Neural cell (in vitro differentiated cells): ENCODE data around the gene MED16. TPM values are rescaled to one million over a fixed set of nuclear protein-coding genes. Genes with fewer than 3 reads are reported as not detected.

Experiments used
- H2AFZ ChIP-seq: fragments of 200-600, 300-800 bp; sonication (generic), shearing (Covaris generic); 2 replicates; pipeline ENCODE4 v1.6.0; 2014; ENCODE audit warnings: low read depth, mild to moderate bottlenecking, antibody characterized with exemption, low read length, moderate library complexity
- H3F3A ChIP-seq: fragments of 200-600 bp; shearing (Covaris generic); 2 replicates; pipeline ENCODE4 v1.6.1; 2016; ENCODE audit warnings: mild to moderate bottlenecking, moderate library complexity, mixed read lengths, antibody characterized with exemption, low read length; ENCODE audit not compliant: insufficient read depth, poor library complexity, severe bottlenecking
- H3K27ac ChIP-seq: fragments of 200-600, 300-800 bp; sonication (generic), shearing (Covaris generic); 2 replicates; pipeline ENCODE4 v1.5.1; 2014; ENCODE audit warnings: mild to moderate bottlenecking, low read length, moderate library complexity
- H3K27me3 ChIP-seq: fragments of 300-800, 200-600 bp; sonication (generic), shearing (Covaris generic); 2 replicates; pipeline ENCODE4 v1.6.0; 2014; ENCODE audit warnings: mild to moderate bottlenecking, low read depth, low read length, moderate library complexity; ENCODE audit not compliant: insufficient read depth
- H3K36me3 ChIP-seq: fragments of 300-800, 200-600 bp; sonication (generic), shearing (Covaris generic); 2 replicates; pipeline ENCODE4 v1.5.1; 2014; ENCODE audit warnings: mild to moderate bottlenecking, antibody characterized with exemption, low read length, moderate library complexity; ENCODE audit not compliant: insufficient read depth
- H3K4me2 ChIP-seq: fragments of 300-800, 200-600 bp; sonication (generic), shearing (Covaris generic); 2 replicates; pipeline ENCODE4 v1.6.0; 2014; ENCODE audit warnings: mild to moderate bottlenecking, low read length
- H3K4me3 ChIP-seq: fragments of 300-800, 200-600 bp; sonication (generic), shearing (Covaris generic); 2 replicates; pipeline ENCODE4 v1.5.1; 2014; ENCODE audit warnings: mild to moderate bottlenecking, low read length, moderate library complexity
- H3K79me2 ChIP-seq: fragments of 200-600 bp; shearing (Covaris generic); replicated peaks from 2 replicates; pipeline ENCODE4 v1.6.0; 2014; ENCODE audit warnings: mild to moderate bottlenecking, low read length, moderate library complexity; ENCODE audit not compliant: insufficient read depth
- H3K9ac ChIP-seq: fragments of 300-800, 200-600 bp; sonication (generic), shearing (Covaris generic); 2 replicates; pipeline ENCODE4 v1.6.1; 2016; ENCODE audit warnings: mild to moderate bottlenecking, low read length, mixed read lengths
- H3K9me2 ChIP-seq: fragments of 200-600 bp; shearing (Covaris generic); 2 replicates; pipeline ENCODE4 v1.6.1; 2016; ENCODE audit warnings: mild to moderate bottlenecking, low read length, mixed read lengths; ENCODE audit not compliant: insufficient read depth
- H3K9me3 ChIP-seq: fragments of 200-600, 300-800 bp; sonication (generic), shearing (Covaris generic); 2 replicates; pipeline ENCODE4 v1.6.1; 2016; ENCODE audit warnings: mild to moderate bottlenecking, mixed run types, low read length, moderate library complexity, mixed read lengths
- H4K20me1 ChIP-seq: fragments of 200-600 bp; shearing (Covaris generic); 2 replicates; pipeline ENCODE4 v1.6.1; 2016; ENCODE audit warnings: mild to moderate bottlenecking, mixed run types; ENCODE audit not compliant: insufficient read depth
- CTCF ChIP-seq: fragments of 450-650 bp; IDR thresholded peaks from 2 replicates; pipeline ENCODE4 v1.5.1; 2014; ENCODE audit warnings: antibody characterized with exemption, mild to moderate bottlenecking, moderate library complexity; ENCODE audit not compliant: poor library complexity, severe bottlenecking
- EP300 ChIP-seq: fragments of 450-650 bp; conservative IDR thresholded peaks from 2 replicates; pipeline ENCODE4 v1.6.1; 2014; ENCODE audit warnings: antibody characterized with exemption, mild to moderate bottlenecking, moderate library complexity; ENCODE audit not compliant: poor library complexity, severe bottlenecking
- EZH2 ChIP-seq: fragments of 200-600, 300-800 bp; shearing (Covaris generic), sonication (generic); IDR thresholded peaks from 2 replicates; pipeline ENCODE4 v1.6.1; 2014; ENCODE audit warnings: antibody characterized with exemption, low read length, borderline replicate concordance, mild to moderate bottlenecking; ENCODE audit not compliant: insufficient read depth, poor library complexity, severe bottlenecking
- MXI1 ChIP-seq: fragments of 450-650 bp; conservative IDR thresholded peaks from 2 replicates; pipeline ENCODE4 v1.6.1; 2014; ENCODE audit warnings: antibody characterized with exemption, mild to moderate bottlenecking; ENCODE audit not compliant: poor library complexity, severe bottlenecking
- POLR2AphosphoS5 ChIP-seq: IDR thresholded peaks from 2 replicates; pipeline ENCODE4 v1.6.1; 2012
- RAD21 ChIP-seq: fragments of 450-650 bp; conservative IDR thresholded peaks from 2 replicates; pipeline ENCODE4 v1.6.1; 2014; ENCODE audit warnings: antibody characterized with exemption, mild to moderate bottlenecking, moderate library complexity
- SMC3 ChIP-seq: fragments of 450-650 bp; conservative IDR thresholded peaks from 2 replicates; pipeline ENCODE4 v1.6.1; 2014; ENCODE audit warnings: antibody characterized with exemption, mild to moderate bottlenecking, moderate library complexity; ENCODE audit not compliant: poor library complexity
- TAF1 ChIP-seq: IDR thresholded peaks from 2 replicates; pipeline ENCODE4 v1.6.1; 2012; ENCODE audit warnings: low read depth
- polyA plus RNA-seq: library from polyadenylated mRNA; depleted of rRNA; stranded (reverse); fragments of >200 nt; gene quantifications from 2 replicates; pipeline ENCODE4 v1.2.3, GENCODE V29; 2014
- TF ChIP-seq, protein P1 (sequence below): IDR thresholded peaks from 2 replicates; pipeline ENCODE4 v1.6.1; 2012; ENCODE audit warnings: borderline replicate concordance

MED16 gene
- polyA plus RNA-seq, 1 donor from 2014 or later: 13.3 TPM

GRCh38 chr19:858284-858683 lies 34.7 kb downstream of the MED16 start:
- no peak overlapping the region for H2AFZ ChIP-seq
- H3K27ac ChIP-seq: no peak overlapping the region
- H3K4me3 ChIP-seq: no peak overlapping the region
- no peaks in the 10 kb centered on the region for H3K9me2 ChIP-seq
- H3F3A ChIP-seq: no peaks in the 10 kb centered on the region
- TF ChIP-seq MXI1 (no peak), TAF1 (no peak), SMC3 (no peak), CTCF (no peak), POLR2AphosphoS5 (no peak), EP300 (no peak), EZH2 (no peak), RAD21 (no peak)
- TF ChIP-seq, protein P1, sequence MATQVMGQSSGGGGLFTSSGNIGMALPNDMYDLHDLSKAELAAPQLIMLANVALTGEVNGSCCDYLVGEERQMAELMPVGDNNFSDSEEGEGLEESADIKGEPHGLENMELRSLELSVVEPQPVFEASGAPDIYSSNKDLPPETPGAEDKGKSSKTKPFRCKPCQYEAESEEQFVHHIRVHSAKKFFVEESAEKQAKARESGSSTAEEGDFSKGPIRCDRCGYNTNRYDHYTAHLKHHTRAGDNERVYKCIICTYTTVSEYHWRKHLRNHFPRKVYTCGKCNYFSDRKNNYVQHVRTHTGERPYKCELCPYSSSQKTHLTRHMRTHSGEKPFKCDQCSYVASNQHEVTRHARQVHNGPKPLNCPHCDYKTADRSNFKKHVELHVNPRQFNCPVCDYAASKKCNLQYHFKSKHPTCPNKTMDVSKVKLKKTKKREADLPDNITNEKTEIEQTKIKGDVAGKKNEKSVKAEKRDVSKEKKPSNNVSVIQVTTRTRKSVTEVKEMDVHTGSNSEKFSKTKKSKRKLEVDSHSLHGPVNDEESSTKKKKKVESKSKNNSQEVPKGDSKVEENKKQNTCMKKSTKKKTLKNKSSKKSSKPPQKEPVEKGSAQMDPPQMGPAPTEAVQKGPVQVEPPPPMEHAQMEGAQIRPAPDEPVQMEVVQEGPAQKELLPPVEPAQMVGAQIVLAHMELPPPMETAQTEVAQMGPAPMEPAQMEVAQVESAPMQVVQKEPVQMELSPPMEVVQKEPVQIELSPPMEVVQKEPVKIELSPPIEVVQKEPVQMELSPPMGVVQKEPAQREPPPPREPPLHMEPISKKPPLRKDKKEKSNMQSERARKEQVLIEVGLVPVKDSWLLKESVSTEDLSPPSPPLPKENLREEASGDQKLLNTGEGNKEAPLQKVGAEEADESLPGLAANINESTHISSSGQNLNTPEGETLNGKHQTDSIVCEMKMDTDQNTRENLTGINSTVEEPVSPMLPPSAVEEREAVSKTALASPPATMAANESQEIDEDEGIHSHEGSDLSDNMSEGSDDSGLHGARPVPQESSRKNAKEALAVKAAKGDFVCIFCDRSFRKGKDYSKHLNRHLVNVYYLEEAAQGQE: no peak
- H3K27me3 ChIP-seq: peaks cover 36% of the 10 kb centered on the region
- no peak overlapping the region for H3K9ac ChIP-seq
- H3K9me3 ChIP-seq: no peaks in the 10 kb centered on the region
- H3K4me2 ChIP-seq: no peak overlapping the region
- H3K79me2 ChIP-seq: no peaks in the 10 kb centered on the region
- H4K20me1 ChIP-seq: no peaks in the 10 kb centered on the region
- H3K36me3 ChIP-seq: no peaks in the 10 kb centered on the region

GRCh38 chr19:855566-856120 lies 37.3 kb downstream of the MED16 start:
- Histone ChIP-seq H3K9me2 (no peaks in the 10 kb centered on the region), H3K4me3 (no peak overlapping the region), H3K9ac (no peak overlapping the region), H3K27ac (no peak overlapping the region), H3K9me3 (no peaks in the 10 kb centered on the region), H3F3A (no peaks in the 10 kb centered on the region), H3K36me3 (no peaks in the 10 kb centered on the region), H3K79me2 (no peaks in the 10 kb centered on the region), H4K20me1 (no peaks in the 10 kb centered on the region), H3K27me3 (peaks cover 25% of the 10 kb centered on the region), H2AFZ (no peak overlapping the region), H3K4me2 (no peak overlapping the region)
- TF ChIP-seq MXI1: no peak
- no peak for TF ChIP-seq EP300
- no peak for TF ChIP-seq SMC3
- TF ChIP-seq RAD21: no peak
- no peak for TF ChIP-seq EZH2
- TF ChIP-seq, protein P1: no peak
- TF ChIP-seq CTCF: no peak
- TF ChIP-seq TAF1: no peak
- TF ChIP-seq POLR2AphosphoS5: no peak
